Activated CD8-positive, alpha-beta memory T cell treated with anti-CD3 and anti-CD28 coated beads, Interleukin-2, amount 50 U/mL, for 24 hours (primary cell): ENCODE data around the gene ROBO1.

Source experiments
- DNase-seq: peaks from one replicate; pipeline ENCODE4 v3.0.0-alpha.2; 2020; ENCODE audit errors: extremely low read depth

The ROBO1 gene

DNA sequence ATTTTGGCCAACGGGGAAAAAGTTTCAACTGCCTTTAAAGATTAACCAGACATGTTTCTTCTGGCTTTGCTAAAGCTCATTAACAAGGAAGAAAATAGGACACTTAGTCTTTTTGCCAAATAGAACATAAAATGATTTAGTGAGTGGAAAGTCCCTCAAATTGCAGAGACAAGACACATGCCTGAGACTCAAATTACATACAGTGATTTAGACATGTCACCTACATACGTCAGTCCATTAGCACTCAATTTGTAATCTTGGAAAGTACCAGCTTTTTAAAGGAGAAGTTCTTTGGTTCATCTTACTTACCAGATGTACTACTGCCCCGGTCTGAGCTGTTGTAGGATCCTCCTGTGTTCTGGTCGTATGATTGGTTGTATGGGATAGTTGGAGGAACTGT is 1134.2 kb downstream of the ROBO1 start:
- DNase-seq: no peak

DNA sequence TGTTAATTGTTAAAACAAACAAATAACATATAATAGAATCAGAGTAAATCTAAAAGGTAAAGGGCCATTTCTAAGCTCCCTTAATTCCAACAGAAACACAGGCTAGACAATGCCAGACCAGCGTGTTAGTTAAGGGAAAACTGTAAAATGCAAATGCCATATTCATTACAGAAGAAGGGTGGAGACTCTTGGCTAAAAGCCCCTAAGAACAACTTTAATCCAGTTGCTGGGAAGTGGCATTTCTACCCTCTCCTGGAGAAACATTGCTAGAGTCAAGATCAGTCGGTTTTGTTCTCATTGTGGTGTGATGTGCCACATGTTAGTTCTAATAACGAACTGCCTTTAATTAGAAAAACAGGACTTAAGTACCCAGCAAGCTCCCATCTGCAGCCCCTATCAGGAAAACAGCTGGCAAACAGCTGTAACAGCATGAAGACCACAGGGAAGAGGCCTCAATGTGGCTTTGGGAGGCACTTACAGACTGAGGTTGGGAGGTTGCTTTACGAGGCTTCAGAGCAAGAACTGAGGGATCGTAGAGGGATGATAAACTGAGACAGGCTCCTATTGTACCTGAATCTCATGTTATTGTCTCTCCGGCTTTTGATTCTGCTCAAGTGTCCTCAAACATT is 1134.8 kb downstream of the ROBO1 start:
- DNase-seq: no peak

DNA sequence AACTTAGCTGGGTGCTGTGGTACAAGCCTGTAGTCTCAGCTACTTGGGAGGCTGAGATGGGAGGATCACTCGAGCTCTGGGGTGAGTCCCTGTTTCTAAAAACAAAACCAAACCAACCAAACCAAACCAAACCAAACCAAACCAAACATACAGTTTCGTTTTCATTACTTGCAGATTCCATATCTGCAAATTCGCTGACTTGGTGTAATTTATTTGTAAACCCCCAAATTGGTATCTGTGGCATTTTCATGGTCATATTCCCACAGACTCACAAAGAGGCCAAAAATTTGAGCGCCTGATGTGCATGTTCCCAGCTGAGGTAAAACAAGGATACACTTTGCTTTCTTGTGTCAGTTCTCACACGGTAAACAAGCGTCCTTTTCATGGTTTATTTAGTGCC is 1138.3 kb downstream of the ROBO1 start:
- DNase-seq: no peak

DNA sequence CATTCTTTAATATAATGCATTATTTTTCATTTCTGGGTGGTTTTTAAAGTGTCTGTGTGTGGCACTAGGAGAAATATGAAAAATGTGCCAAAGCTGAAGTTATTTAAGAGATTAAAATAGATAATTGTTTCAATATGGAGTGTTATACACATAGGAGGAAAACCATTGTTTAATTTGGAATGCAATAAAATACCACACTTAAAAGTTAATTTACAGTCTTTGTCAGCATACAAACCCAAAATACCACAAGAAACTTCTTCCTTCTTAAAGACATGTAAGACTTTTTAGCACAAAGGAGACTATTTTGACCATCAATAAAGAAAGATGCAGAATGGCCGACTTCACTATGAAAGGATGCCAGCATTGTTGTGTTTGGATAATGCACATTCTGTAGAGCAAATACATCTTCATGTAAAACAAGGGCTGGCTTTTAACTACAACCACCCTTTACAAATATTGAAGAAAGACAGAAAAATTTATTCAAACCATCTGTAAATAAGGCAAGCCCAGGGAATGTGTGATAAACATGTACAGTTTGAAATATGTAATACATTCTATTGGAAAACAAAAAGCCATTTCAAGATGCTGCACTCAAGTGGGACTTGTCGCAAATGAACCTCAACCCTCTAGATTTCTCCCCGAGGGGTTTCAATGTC is 1146.6 kb downstream of the ROBO1 start:
- no peak for DNase-seq

DNA sequence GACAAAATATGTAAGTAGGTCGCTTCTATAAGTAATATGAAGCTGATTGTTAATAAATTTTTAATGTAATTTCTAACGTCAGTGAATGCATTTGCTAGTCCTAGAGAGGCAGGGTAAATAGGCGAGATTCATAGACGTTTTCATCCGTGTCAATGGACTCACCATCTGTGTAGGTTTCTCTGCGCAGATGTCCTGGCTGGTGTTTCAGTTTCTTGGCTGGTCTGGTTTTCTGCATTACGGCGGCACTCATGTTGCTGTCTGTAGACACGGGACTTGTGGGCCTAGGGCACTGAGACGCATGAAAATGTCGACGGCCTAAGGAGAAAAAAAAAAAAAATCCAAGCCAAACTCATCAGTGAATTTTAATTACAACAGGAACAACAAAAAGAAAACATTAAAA is 1153.3 kb downstream of the ROBO1 start:
- DNase-seq: no peak

DNA sequence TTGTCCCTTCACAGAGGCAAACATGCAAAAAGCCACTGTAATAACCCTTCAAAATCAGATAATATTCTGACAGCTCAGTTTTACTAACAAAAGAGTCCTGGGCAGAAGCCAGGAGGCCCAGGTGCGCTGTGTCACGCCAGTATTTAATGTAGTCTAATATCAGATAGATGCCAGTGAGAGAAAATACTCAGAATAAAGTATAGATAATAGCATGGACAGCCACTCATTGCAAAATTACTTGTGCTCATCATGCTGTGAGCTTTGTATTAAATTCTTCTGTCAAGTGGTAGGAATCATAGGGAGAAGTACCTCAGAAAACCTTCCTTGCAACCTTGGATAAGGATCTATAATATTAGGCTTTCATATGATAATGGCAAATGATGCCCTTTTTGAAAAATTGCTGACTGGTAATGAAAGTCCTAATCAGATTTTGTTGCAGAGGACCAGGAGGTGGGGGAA is 1154.3 kb downstream of the ROBO1 start:
- DNase-seq: no peak

DNA sequence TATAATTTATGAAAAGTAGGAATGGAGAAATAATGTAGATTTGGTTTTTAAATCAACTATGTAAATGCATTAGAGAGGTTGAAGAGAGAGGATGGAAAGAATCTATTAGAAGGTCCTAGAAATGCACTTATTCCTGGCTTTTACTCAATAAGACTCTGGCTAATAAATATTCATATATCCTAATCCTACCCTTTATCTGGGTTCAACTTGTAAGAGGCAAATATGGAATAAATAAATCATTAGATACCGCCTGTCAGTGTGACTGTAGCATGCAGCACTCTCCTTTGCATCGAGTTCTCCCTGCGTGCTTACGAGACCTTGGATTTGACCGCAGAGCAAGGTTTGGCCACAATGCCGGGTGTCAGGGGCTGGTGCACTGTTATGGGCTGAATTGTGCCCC is 1156.5 kb downstream of the ROBO1 start:
- DNase-seq: no peak

DNA sequence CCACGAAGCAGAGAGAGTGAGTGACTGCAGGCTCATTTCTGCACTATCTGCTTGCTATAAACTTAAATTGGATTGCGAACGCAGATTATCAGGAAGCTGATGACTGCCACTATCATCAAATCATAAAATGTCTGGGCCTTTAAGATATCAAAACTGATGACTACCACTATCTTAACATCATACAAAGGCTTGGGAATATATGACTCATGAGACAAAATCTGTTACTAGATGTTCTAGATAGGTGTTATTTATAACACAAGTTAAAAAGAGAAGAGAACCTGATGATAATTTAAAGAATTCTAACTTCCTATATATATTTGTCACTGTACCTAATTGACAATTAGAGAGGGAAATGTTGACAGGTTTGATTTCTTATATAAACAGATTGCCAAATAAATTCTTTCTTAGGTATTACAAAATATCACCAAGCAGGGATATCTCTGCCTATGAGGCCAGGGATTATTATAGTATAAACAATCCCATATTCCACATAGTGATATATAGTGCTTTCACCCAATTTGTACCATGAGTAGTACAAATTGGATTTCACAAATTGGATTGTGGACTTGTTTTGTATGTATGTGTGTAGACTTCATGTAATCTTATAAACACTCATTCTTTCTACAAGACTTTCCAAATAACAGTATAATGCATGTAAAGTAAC is 1157.2 kb downstream of the ROBO1 start:
- no peak for DNase-seq

DNA sequence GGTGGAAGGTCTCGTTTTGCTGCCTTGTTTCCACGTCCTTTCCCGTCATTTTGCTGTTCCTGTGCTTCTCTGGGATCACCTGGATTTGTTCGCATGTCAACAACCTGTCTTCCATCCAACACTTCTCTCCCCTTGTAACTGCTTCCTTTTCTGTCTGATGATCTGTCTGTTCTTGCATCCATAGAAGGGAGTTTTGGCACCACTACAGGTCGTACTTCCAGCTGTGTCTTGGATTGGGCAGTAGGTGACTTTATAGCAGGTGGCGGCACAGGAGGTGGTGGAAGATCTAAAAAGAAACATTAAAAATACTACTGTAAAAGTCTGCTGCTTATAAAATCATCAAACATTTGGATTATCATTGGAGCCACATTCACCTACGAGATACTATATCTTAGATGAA is 1161.0 kb downstream of the ROBO1 start:
- DNase-seq: no peak

DNA sequence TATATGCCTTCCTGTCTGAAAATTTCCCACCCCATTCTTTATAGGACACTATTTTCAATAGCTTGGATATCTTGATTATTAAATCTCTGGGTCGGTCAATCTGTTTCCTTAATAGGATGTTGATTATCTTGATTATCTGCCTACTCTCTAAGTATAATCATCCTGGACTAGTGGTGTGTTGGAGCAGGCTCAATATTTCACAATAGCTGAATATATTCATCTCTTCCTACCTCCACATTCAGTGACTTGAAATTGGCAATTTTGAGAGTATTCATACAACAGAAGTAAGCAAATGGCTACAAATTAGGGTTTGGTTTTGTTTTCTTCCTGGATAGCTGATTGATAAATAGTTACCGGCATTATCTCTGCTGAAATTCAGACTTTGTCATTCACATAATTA is 1162.6 kb downstream of the ROBO1 start:
- no peak for DNase-seq

DNA sequence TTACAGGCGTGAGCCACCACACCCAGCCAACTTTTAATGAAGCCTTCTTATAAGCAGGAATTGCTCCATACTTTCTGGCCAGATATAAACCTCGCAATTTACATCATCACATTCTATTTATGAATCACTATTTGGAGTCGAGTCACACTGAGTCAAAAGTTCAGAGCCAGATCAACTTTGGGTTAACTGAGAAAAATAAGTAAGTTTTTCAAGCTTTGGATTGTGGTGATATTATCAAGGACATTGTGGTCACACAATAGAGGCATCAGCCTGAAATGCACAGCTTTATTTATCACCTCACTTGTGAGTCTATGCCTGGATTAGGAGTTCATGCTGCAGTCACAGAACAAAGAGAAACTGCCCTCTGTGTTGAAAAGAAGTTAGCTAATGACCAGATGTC is 1163.5 kb downstream of the ROBO1 start:
- no peak for DNase-seq

DNA sequence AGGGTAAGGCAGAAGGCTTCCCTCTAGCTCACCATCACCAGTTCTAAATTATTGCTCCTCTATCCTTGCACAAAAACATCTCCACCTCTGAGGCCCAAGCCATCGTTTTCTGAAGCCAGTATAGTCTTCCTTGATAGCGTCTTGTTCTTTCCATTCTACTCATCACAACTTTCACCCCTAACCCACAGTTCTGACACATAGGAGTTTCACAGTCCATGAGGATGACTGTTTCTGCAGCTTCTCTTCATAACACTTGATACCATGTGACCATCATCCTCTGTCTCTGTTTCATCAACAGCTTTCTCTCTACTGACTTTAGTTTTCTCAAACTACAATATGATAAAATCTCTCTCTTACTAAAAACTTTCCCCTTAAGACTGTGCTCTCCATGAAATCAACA is 1166.5 kb downstream of the ROBO1 start:
- DNase-seq: no peak

DNA sequence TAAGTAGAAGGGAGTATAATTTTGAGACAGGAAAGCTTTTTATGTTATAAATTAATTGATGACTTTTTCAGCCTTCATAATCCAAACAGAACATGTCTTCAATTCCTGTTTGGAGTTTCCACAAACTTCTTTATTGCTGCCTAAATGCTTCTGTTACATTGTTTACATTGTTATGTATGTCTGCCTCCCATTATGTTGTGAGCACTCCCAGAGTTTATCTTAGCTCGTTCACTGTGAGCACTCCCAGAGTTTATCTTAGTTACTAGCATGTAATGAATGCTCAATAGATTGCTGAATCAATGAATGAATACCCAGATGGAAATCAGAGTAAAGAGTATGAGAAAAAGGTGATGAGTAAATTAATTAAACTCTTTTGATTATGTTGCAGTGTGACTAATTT is 1178.0 kb downstream of the ROBO1 start:
- no peak for DNase-seq

DNA sequence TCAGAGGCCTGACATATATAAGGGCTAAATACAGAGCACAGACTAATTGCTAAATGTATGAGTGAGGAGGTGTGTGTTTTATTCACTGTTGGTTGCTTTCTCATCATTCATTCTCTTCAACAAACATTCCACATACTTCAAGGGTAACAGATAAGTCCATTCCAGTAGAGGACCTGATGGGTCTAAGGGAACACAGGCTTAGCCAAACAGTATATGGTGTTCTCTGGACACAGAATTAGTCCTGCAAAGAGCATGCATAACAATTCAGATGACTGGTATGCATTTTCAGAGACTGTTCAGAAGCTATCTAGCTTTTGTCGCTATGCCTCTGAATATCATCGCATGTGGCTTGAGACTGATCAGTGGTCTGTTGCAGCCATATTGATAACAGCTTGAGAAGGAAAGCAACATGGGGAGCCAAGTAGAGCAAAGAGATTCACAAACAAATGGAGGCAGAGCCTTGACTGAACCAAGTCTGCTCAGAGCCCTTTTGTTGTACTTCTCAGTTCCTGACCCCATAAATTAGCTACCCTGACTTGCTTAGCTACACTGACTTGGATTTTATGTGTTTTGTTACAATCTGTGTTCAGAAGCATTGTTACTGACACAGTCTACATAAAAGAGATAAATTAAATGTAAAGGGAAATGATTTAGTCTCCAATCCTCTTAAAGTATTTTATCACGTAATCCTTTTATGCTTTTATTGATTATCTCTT is 1178.7 kb downstream of the ROBO1 start:
- no peak for DNase-seq

DNA sequence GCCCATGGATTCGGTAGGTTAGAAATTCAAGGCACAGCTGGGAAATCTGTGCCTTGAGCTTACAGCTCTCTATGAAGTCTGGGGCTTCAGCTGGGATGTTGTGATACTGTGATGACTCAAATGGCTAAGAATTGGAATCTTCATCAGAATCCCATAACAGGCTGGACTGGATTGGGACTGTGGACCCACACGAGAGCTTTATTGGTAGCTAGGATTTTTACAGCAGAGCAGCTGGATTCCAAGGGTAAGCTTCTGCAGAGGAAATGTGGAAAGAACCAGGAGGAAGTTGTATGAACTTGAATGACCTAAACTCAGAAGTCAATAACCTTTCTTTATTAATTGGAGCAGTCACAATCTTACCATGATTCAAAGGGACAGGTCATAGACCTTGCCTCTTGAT is 1187.1 kb downstream of the ROBO1 start:
- no peak for DNase-seq

DNA sequence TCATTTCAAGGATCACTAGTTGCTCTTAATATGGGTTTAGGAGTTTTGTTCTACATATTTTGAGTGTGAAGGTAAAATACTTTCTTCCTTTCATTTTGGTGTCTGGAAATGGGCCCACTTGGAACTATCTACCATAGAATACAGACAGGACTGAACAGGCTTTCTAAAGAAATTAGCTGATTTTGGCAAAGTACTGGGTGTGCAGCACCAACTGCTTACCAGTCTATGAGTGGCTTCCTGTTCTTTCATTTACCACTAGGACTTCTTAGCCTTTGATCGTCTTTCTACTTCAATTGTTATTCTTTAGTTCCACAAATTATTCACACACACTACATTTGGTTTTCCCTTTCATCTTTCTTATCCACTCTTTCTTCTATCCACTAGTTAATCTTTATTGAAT is 1196.3 kb downstream of the ROBO1 start:
- no peak for DNase-seq

DNA sequence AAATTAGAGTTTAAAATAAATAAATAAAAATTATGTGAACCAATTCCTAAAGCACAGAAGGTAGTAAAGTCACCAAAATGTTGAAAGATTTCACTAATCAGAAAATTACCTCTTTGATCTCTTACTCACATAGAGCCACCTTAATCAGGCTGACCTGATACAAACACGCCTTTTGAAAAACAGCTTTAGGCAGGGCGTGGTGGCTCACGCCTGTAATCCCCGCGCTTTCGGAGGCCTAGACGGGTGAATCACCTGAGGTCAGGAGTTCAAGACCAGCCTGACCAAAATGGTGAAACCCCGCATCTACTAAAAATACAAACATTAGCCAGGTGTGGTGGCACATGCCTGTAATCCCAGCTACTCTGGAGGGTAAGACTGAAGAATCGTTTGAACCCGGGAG is 1197.3 kb downstream of the ROBO1 start:
- DNase-seq: no peak

DNA sequence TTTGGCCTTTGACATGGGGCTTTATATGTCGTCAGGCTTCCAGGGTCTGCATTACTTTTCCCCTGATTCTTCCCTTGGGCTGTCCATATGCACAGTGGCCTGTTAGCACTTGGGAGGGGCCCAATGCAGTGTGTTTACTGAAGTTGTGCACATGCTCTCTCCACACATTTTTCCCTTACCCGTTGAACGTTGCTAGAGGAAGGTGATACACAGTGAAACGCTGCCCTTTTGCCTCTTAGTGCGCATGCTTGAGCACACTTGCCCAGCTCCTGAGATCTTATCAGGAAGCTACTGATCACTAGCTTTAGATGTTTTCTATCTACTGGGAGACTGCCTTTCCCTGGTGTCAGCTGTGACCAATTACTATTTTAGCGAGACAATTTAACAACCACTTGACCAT is 1198.0 kb downstream of the ROBO1 start:
- no peak for DNase-seq

DNA sequence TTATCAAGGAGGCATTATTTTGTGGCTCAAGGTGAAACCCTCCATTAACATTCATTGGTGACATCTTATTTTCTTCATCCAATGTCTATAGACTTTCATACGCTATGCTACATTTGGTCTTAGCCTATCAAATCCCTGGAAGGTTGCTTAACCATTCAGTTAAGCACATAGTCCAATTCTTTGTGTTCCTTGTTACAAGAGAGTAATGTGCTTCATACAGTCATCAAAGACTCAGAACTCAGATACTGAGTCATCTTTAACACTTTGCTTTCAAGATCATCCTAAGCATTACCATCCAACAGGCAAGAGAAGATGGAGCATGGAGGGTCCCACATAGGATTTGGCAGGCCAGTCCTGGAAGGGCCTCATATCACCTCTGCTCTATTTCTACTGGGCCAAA is 1202.1 kb downstream of the ROBO1 start:
- no peak for DNase-seq

DNA sequence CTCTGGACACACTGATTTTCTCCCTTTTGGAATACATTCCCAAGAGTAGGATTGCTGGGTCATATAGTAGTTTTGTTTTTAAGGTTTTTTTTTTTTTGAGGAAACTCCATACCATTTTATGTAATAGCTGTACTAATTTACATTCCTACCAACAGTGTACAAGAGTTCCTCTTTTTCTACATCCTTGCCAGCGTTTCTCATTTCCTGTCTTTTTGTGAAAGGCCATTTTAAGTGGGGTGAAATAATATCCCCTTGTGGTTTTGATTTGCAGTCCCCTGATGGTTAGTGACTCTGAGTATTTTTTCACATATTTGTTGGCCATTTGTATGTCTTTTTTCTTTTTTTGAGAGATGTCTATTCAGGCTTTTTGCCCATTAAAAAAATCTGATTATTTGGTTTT is 1205.5 kb downstream of the ROBO1 start:
- no peak for DNase-seq
